Effector memory CD4-positive, alpha-beta T cell (primary cell): ENCODE data around the gene CEP57L1.

Source experiments
- DNase-seq, 3 donors: peaks; one replicate each; pipeline ENCODE4 v3.0.0-alpha.2; 2020
- H3K27ac ChIP-seq: 2 replicates; pipeline ENCODE4 v1.7.0; 2013; ENCODE audit warnings: mild to moderate bottlenecking, low read length, moderate library complexity; ENCODE audit not compliant: insufficient read depth, poor library complexity, severe bottlenecking
- H3K27me3 ChIP-seq: replicated peaks from 2 replicates; pipeline ENCODE4 v1.7.0; 2013; ENCODE audit warnings: mild to moderate bottlenecking, low read length; ENCODE audit not compliant: insufficient read depth, control insufficient read depth, poor library complexity, severe bottlenecking
- H3K36me3 ChIP-seq: 2 replicates; pipeline ENCODE4 v1.7.0; 2013; ENCODE audit warnings: mild to moderate bottlenecking, low read length, moderate library complexity; ENCODE audit not compliant: control insufficient read depth, insufficient read depth
- H3K4me1 ChIP-seq: 2 replicates; pipeline ENCODE4 v1.7.0; 2013; ENCODE audit warnings: low read length, mild to moderate bottlenecking; ENCODE audit not compliant: control insufficient read depth, insufficient read depth, poor library complexity, severe bottlenecking
- H3K4me3 ChIP-seq: 2 replicates; pipeline ENCODE4 v1.7.0; 2013; ENCODE audit warnings: low read length, low read depth, mild to moderate bottlenecking; ENCODE audit not compliant: insufficient read depth, poor library complexity, severe bottlenecking
- H3K9me3 ChIP-seq: 2 replicates; pipeline ENCODE4 v1.7.0; 2013; ENCODE audit warnings: mild to moderate bottlenecking, low read length, moderate library complexity; ENCODE audit not compliant: control insufficient read depth

CEP57L1 gene

DNA sequence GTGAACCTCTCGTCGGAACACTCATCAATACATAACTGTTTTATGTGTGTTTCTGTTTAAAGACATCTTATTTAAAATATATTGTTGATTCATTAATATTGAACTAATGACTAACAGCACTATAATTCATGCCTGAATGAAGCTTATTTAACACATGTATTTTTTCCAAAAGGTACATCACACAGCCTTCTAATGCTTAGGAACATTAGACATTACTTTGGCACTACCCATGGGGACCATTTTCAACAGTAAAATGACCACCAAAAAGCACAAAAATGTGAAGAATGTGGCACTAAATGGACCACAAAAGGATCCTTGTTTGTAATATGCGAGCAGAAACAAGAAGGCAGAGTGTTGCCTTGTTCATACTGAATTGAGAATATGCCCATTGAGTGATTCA is 109.2 kb downstream of the CEP57L1 start:
- Histone ChIP-seq H3K4me1 (no peaks in the 10 kb centered on the region), H3K27me3 (no peaks in the 10 kb centered on the region), H3K9me3 (no peaks in the 10 kb centered on the region), H3K27ac (no peak overlapping the region), H3K4me3 (no peak overlapping the region), H3K36me3 (no peaks in the 10 kb centered on the region)
- DNase-seq: no peak

DNA sequence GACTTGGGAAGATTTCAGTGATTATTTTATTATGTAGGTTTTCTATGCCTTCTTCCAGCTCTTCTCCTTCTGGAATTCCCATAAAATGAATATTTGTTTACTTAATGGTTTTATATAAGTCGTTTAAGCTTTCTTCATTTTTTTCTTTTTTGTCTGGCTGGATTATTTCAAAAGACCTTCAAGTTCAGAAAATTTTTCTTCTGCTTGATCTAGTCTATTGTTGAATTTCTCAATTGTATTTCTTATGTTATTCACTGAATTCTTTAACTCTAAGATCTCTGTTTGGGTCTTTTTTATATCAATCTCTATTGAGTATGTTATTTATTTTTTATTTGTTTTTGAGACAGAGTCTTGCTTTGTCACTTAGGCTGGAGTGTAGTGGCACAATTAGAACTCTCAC is 117.4 kb downstream of the CEP57L1 start:
- no peak overlapping the region for H3K4me3 ChIP-seq
- no peaks in the 10 kb centered on the region for H3K27me3 ChIP-seq
- no peak overlapping the region for H3K27ac ChIP-seq
- no peak for DNase-seq
- no peaks in the 10 kb centered on the region for H3K4me1 ChIP-seq
- H3K9me3 ChIP-seq: no peaks in the 10 kb centered on the region
- no peaks in the 10 kb centered on the region for H3K36me3 ChIP-seq
